NCI-H1694 treated with DMSO at 0.1 percent for 48 hours (cell line): ENCODE data around the gene KBTBD12.
A peak's percentile ranks its signal among the peaks of the same experiment; 100 is the strongest.
"Not testable (repeated sequence)": the region's sequence is repeated elsewhere in the genome, so short reads cannot be mapped to it uniquely, and the experiment has no call there.

Experiments
- DNase-seq: peaks from one replicate; lab custom pipeline; 2025; lab: John Stamatoyannopoulos, UW

Gene KBTBD12, protein sequence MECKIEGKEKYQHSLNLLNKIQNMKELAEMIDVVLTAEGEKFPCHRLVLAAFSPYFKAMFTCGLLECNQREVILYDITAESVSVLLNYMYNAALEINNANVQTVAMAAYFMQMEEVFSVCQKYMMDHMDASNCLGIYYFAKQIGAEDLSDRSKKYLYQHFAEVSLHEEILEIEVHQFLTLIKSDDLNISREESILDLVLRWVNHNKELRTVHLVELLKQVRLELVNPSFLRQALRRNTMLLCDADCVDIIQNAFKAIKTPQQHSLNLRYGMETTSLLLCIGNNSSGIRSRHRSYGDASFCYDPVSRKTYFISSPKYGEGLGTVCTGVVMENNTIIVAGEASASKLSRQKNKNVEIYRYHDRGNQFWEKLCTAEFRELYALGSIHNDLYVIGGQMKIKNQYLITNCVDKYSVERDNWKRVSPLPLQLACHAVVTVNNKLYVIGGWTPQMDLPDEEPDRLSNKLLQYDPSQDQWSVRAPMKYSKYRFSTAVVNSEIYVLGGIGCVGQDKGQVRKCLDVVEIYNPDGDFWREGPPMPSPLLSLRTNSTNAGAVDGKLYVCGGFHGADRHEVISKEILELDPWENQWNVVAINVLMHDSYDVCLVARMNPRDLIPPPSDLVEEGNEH

GRCh38 chr3:127915115-127915936 lies at the start of gene KBTBD12:
KBTBD12 (plus strand) TSS chr3:127915232; CDS start chr3:127923062, 7,830 bp downstream.
- DNase-seq: no peak

DNA sequence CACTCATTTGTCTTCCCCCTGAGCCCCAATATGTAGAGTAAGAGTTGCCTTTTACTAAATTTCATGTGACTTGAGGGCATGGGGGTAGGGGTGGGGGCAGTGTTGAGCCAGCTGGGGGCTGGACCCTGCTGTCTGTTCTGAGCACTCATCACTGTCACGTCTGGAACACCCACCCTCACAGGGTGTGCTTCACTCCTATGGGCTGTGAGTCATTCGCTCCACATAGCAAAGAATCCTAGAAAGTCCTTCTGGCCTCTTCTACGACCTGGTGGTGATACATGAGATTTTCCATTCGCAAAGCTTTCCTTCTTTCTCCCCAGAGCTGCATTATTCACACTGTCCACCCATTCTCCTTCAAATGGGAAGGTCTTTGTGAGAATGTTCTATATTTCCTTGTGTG lies 49.1 kb upstream of the KBTBD12 start:
- no peak for DNase-seq

- DNase-seq: no peak
Measured at GRCh38 chr3:127867412-127867811, 47.6 kb upstream of the KBTBD12 start.

DNA sequence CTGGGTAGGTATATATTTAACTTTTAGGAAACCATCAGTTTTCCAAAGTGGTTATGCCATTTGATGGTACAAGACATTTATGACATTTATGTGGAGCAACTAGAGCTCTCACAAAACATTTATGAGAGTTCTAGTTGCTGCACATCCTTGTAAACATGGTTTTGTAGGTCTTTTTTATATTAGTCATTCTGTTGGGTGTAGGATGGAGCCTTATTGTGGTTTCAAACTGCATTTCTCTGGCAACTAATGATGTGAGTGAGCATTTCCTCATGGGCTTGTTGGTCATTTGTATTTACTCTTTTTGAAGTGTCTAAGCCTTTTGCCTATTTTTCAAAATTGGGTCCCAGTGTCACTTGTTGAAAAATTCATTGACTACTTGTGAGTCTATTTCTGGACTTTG lies 47.0 kb upstream of the KBTBD12 start:
- DNase-seq: no peak

DNA sequence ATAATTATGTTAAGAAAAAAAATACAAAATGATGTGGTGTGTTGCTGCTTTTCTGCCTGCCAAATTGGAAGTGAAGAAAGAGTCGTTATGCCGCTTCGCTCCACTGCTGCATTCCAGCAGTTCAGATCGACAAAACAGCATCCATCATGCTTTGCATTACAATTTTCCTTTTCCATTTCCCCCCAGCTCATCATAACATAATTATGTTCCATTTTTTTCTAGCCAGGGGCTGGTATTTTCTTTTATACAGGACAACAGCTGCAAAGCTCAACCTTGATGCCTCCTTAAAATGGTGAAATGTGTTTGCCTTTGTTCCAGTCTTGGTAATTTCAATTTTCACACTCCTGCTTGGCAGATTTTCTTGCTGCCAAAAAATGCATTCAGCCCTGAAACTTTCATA lies 44.9 kb upstream of the KBTBD12 start:
- DNase-seq: no peak

DNA sequence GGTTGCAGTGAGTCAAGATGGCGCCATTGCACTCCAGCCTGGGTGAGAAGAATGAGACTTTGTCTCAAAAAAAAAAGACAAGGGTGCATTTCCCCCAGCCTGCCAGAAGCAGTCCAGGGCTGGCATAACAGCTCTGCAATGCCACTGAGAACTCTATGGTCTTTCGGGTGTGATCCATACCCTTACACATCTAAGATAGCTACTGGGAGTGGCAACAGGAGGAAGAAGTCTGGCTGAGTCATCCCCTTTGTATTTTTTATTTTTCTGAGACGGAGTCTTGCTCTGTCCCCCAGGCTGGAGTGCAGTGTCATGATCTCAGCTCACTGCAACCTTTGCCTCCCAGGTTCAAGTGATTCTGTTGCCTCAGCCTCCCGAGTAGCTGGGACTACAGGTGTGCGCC lies 40.9 kb upstream of the KBTBD12 start:
- DNase-seq: not testable (repeated sequence)

DNA sequence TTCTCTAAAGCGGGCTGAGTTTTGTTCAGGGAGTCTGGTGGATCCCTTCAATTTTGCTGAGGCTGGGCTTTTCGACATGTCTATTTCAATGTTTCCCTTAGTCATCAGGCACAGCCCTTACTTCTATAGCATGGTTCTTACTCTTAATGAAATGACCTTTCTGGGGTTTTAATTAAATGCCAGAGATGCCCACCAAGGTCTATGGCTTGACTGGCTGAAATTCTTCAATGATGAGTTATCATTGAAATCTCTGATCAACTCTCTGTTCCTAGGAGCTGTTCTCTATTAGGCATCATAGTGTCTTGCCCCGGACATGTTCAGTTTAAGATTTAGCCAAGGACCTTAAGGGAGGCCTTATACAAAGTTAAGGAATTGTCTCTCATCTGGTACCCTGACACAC lies 33.4 kb upstream of the KBTBD12 start:
- DNase-seq: no peak

GRCh38 chr3:127884041-127884440 lies 31.0 kb upstream of the KBTBD12 start:
- DNase-seq: no peak

DNA sequence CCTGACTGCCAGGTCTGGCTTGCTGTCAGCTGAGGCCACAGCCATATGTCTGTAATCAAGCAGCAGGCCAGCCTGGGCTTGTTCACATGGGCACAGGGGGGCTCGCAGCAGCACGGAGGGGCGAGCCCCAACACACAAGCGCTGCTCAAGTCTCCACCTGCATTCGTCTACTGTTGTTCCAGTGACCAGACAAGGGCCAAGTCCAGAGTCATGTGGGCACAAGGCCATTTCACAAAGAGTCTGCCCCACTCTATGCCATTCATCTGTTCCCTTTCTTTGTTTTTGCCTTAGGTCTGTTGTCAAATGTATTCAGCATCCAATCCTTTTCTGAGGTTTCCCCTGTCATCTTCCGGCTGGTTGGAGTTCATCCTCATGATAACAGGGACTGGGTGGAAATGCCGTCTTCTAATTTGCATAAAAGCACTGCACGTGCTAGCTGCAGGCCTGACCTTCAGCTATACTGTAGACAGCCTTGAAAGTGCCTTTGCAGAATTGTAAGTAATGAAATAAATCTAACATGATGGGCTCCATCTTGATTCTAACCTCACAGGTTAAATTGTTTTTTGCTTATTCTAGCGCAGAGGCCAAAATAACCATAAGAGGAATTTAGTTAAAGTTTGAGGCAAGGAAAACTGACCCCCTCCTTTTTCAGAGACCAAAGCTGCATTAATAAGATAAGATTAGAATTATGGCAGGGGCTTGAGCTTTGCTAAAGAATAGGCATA lies 28.6 kb upstream of the KBTBD12 start:
- peak; percentile 91 for DNase-seq

- peak; percentile 32 for DNase-seq
Measured at GRCh38 chr3:127886956-127887231, 28.1 kb upstream of the KBTBD12 start.

DNA sequence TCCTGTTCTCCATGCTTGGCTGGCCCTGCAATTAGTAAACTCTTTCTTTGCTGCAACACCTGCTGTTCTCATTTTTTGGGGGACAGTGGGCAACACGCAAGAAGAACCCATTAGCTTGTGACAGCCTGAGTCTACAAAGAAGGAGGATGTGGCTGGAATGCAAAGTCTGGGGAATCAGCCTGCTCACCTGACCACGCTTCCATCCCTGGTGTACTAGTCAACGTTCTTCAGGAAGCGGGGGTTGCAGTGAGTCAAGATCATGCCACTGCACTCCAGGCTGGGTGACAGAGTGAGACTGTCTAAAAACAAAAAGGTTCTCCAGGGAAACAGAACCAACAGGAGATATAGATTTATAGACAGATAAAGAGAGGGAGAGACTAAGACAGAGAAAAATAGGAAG lies 27.7 kb upstream of the KBTBD12 start:
- DNase-seq: no peak

- DNase-seq: no peak
Measured at GRCh38 chr3:127888156-127888555, 26.9 kb upstream of the KBTBD12 start.

GRCh38 chr3:127888564-127889107 lies 26.4 kb upstream of the KBTBD12 start:
- no peak for DNase-seq

GRCh38 chr3:127889461-127889863 lies 25.6 kb upstream of the KBTBD12 start:
- no peak for DNase-seq

DNA sequence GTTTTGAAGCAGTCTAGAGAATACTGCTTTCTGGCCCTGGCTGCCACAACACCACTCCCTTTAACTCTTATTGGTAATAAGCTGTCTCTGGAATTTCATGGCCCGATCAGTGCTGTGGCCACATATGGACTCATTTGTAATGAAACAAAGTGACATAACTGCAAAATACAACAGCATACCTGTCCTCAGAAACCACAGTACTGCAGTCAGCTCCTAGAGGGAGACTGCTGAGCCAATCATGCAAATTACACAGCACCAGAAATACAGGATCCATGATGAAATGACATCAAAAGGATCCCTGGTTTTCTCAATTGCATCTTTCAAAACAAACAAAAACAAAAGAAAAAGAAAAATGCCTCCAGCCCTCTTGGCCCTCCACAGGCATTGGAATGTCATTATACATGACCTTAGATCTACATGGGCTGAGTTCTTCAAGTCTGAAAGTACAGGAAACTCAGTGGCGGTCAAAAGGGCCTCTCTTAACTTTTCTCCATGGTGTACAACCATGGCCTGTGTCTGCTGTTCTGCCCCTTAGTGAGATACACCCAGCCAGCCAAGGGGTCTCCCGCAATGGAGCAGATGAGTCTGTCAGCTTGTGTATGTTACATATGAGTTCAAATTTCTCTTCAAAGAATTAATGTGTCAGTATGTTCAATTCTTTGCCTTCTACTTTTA lies 24.9 kb upstream of the KBTBD12 start:
- no peak for DNase-seq

GRCh38 chr3:127890651-127891290 lies 24.3 kb upstream of the KBTBD12 start:
- not testable (repeated sequence) for DNase-seq

DNA sequence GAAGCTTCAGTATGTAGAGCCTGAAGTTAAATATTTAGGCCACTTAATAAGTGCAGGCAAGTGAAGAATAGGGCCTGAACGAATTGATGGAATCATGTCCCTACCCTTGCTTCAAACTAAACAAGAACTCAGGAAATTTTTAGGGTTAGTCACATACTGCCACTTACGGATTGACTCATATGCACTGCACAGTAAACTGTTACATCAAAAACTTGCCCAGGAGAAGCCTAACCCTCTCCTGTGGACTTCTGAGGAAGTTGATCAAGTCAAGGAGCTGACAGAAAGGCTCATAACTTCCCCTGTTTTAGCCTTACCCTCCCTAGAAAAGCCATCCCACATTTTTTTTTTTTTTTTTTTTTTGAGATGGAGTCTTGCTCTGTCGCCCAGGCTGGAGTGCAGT lies 20.6 kb upstream of the KBTBD12 start:
- DNase-seq: no peak

GRCh38 chr3:127899200-127899599 lies 15.8 kb upstream of the KBTBD12 start:
- DNase-seq: no peak

- DNase-seq: no peak
Measured at GRCh38 chr3:127899766-127900165, 15.3 kb upstream of the KBTBD12 start.

DNA sequence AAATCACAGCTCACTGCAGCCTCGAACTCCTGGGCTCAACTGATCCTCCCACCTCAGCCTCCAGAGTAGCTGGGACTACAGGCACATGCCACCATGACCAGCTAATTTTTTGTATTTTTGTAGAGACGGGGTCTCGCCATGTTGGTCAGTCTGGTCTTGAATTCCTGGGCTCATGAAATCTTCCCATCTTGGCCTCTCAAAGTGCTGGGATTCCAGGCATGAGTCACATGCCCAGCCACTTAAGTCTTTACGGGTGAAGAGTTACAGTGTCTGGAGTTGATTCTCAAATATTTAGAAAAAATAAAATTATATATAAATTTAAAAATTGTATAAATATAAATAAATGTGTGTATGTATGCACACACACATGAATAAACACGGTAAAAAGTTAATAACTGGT lies 14.5 kb upstream of the KBTBD12 start:
- DNase-seq: no peak

DNA sequence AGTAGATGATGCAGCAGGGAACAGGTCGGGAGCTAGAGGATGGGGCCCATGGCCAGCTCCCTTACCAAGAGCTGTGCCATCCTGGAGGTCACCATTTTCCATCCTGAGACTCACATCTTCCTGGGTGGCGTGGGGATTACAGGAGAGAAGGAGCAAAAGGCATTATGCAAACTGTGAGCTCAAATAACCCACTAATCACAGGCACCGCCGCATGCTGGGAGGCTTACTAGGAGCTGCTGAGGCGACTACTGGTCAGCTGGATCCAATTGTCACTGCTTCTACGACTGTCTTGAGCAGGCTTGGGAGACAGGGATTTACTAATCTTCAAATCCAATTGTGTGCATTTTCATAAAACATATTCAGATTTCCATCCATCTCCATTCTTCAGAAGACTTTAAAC lies 12.5 kb upstream of the KBTBD12 start:
- DNase-seq: no peak
